DND-41 (cell line): ENCODE results near the gene RHOU.

Experiments used
- EZH2 ChIP-seq: IDR thresholded peaks from 3 replicates; pipeline ENCODE4 v1.6.1; 2012; ENCODE audit warnings: borderline replicate concordance, low read depth, mild to moderate bottlenecking, moderate library complexity, low read length, inconsistent platforms; ENCODE audit not compliant: severe bottlenecking
- TF ChIP-seq, protein P1 (sequence below): IDR thresholded peaks from 2 replicates; pipeline ENCODE4 v1.5.1; 2012; ENCODE audit warnings: borderline replicate concordance, low read length, moderate library complexity, mild to moderate bottlenecking; ENCODE audit not compliant: poor library complexity, severe bottlenecking; ENCODE audit errors: extremely low read depth

DNA sequence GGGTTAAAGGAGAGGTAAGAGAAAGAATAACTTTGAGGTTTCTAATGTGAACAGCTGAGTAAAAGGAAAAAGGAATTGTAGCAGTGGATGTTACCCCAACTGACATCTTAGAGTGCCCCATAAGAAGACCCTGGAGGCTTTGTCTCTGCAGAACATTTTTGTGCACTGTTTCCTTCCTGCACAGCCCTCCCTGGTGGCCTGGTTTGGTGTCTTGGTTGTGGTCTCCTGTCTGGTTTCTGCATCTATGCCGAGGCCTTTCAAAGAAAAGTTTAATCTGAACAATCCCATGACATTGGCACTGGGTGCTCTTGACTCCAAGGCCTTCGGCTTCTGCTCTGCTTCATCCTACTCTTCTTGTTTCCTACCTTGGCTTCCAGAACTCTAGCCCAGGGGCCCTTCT, 57.8 kb downstream of the RHOU start:
- TF ChIP-seq, protein P1, sequence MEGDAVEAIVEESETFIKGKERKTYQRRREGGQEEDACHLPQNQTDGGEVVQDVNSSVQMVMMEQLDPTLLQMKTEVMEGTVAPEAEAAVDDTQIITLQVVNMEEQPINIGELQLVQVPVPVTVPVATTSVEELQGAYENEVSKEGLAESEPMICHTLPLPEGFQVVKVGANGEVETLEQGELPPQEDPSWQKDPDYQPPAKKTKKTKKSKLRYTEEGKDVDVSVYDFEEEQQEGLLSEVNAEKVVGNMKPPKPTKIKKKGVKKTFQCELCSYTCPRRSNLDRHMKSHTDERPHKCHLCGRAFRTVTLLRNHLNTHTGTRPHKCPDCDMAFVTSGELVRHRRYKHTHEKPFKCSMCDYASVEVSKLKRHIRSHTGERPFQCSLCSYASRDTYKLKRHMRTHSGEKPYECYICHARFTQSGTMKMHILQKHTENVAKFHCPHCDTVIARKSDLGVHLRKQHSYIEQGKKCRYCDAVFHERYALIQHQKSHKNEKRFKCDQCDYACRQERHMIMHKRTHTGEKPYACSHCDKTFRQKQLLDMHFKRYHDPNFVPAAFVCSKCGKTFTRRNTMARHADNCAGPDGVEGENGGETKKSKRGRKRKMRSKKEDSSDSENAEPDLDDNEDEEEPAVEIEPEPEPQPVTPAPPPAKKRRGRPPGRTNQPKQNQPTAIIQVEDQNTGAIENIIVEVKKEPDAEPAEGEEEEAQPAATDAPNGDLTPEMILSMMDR: peak; percentile 52
- TF ChIP-seq EZH2: no peak
